NCI-H226 (cell line): ENCODE measurements around the gene MUC5AC.
"Not testable (repeated sequence)": the region's sequence is repeated elsewhere in the genome, so short reads cannot be mapped to it uniquely, and the experiment has no call there.

Experiments used
- DNase-seq: peaks from one replicate; pipeline ENCODE4 v3.0.0-alpha.2; 2015

MUC5AC gene

DNA sequence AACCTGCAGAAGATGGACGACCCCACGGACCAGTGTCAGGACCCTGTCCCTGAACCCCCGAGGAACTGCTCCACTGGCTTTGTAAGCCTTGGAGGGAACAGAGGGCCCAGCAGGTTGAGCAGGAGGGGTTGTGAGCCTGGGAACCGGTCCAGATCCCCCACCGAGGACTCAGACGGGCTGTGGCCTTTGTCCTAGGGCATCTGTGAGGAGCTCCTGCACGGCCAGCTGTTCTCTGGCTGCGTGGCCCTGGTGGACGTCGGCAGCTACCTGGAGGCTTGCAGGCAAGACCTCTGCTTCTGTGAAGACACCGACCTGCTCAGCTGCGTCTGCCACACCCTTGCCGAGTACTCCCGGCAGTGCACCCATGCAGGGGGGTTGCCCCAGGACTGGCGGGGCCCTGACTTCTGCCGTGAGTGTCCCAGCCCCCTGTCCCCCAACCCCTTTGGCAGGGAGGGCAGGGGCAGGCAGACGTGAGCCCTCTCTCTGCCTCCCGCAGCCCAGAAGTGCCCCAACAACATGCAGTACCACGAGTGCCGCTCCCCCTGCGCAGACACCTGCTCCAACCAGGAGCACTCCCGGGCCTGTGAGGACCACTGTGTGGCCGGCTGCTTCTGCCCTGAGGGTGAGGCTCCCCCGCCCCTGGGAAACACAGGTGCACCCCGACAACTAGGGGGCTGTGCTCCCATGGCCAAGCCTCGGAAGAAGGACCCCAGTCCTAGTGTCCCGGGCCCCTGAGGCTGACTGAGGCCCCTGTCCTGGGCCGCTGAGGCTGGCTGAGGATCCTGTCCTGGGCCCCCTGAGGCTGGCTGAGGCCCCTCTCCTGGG lies 6.4 kb downstream of the MUC5AC start:
- no peak for DNase-seq

DNA sequence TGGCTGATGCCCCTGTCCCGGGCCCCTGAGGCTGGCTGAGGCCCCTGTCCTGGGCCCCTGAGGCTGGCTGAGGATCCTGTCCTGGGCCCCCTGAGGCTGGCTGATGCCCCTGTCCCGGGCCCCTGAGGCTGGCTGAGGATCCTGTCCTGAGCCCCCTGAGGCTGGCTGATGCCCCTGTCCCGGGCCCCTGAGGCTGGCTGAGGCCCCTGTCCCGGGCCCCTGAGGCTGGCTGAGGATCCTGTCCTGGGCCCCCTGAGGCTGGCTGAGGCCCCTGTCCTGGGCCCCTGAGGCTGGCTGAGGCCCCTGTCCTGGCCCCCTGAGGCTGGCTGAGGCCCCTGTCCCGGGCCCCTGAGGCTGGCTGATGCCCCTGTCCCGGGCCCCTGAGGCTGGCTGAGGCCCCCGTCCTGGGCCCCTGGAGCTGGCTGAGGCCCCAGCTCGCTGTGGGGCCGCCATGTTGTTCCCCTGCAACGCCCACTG lies 7.1 kb downstream of the MUC5AC start:
- DNase-seq: not testable (repeated sequence)

DNA sequence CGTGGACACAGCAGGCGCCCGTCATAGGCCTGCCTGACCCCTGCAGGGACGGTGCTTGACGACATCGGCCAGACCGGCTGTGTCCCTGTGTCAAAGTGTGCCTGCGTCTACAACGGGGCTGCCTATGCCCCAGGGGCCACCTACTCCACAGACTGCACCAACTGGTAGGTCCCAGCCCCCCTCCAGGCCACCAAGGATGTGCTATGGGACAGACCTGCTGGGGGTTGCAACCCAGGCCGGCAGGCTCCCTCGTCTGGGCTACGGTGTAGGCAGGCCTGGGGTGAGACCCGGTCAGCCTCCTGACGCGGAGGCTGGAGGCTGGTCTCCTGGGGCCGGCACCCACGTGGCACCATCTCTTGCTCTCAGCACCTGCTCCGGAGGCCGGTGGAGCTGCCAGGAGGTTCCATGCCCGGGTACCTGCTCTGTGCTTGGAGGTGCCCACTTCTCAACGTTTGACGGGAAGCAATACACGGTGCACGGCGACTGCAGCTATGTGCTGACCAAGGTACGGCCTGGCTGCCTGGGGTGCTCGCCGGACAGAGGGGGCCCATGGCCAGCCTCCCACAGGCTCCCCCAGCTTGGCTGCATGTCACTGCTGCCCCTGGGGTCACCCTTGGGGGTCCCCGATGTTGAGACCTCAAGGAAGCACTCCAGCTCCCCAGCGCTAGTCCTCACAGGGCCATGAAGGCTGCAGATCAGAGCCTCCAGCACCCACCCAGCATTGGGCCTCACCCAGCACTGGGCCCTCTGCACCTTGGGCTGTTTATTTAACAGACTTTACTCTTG lies 7.7 kb downstream of the MUC5AC start:
- DNase-seq: no peak

DNA sequence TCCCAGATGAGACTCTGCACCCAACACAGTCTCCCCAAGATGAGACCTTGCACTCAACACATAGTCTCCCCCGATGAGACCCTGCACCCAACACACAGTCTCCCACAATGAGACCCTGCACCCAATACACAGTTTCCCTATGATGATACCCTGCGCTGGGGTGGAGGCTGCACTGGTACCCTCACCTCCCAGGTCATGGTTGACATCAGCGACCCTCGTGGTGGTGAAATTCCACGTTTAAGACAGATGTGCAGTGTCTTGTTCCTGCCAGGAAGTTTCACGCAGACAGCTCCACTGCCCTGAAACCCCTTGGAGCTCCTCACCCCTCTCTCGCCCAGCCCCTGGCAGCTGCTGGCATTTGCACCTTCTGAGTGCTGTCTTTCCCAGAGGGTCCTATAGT lies 9.5 kb downstream of the MUC5AC start:
- DNase-seq: no peak

DNA sequence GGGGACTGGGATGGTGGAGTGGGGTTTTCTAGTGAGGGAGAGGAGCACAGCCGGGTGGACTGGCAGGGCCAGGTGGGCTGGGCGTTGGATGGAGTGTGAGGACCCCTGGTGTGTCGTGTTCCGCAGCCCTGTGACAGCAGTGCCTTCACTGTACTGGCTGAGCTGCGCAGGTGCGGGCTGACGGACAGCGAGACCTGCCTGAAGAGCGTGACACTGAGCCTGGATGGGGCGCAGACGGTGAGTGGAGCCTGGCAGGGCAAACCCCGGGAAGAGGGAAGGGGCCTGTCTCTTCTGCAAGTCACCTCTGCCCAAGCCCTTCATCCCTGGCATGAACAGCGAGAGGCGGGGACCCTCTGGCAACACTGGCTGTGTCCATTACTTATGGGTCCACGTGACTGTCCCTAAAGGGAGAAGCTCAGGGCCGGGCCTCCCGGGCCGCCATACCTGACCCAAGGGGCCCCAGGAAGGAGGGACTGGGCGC lies 10.0 kb downstream of the MUC5AC start:
- no peak for DNase-seq

DNA sequence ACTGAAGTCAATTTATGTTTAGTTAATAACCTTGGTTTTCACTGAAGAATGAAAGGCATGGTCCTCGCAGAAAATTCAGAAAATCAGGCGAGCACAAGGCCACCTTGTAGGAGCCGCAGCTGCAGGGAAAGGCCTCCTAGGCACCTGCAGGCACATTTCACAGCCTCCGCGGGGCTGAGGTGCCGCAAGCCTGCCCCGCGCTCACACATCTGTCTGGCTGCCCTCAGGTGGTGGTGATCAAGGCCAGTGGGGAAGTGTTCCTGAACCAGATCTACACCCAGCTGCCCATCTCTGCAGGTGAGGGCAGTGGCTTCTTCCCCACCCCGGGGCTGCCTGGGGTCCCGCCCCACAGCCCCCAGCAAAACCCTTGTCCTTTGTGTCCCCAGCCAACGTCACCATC lies 10.5 kb downstream of the MUC5AC start:
- DNase-seq: no peak

DNA sequence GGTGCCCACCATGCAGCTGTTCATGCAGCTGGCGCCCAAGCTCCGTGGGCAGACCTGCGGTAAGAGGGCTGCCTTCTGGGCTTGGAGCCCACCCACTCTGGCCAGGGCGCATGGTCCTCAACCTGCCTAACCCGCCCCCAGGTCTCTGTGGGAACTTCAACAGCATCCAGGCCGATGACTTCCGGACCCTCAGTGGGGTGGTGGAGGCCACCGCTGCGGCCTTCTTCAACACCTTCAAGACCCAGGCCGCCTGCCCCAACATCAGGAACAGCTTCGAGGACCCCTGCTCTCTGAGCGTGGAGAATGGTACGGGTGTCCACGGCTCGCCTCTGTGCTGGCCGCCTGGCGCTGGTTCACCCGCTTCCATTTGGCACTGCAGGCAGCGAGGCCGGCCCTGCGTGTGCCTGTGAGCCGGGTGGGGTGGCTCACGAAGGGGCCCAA lies 11.0 kb downstream of the MUC5AC start:
- no peak for DNase-seq

DNA sequence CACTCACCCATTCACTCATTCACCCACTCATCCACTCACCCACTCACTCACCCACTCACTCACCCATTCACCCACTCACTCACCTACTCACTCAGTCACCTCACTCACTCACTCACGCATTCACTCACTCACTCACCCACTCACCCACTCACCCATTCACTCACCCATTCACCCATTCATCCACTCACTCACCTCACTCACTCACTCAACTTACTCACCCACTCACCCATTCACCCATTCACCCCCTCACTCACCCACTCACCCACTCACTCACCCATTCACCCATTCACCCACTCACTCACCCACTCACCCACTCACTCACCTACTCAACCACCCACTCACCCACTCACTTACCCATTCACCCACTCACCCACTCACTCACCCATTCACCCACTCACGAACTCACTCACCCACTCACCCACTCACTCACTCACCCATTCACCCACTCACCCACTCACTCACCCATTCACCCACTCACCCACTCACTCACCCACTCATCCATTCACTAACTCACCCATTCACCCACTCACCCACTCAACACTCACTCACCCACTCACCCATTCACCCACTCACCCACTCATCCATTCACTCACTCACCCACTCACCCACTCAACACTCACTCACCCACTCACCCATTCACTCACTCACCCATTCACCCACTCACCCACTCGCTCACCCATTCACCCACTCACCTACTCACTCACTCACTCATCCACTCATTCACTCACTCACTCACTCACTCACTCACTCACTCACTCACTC lies 13.7 kb downstream of the MUC5AC start:
- no peak for DNase-seq

DNA sequence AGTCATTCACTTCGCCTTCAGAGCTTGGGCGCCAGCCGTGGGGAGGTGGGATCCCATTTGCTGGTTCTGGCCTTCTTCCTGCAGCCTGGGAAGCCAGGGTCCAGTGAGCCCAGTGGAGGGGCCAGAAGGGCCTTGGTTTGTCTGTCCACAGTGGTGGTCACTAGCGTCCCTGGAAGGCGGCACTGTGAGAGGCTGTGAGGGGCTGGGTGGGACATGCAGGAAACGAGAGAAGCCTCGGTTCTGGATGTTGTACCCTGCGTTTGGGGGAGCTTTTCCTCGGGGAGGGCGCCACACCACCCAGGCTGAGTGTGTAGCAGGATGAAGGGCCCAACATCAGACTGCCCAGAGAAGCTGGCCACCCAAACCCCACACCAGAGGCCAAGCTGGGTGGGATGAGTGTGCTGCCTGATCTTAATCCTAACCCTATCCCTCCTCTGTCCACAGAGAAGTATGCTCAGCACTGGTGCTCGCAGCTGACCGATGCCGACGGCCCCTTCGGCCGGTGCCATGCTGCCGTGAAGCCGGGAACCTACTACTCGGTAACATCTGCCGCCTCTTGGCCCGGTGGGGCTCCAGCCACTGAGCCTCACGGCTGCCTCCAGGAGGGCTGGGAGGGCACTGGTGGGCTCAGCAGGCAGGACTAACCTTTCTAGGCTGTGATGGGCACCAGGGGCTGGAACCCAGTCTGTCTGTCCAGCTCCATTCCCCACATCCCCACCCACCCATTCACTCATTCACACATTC lies 14.4 kb downstream of the MUC5AC start:
- no peak for DNase-seq

DNA sequence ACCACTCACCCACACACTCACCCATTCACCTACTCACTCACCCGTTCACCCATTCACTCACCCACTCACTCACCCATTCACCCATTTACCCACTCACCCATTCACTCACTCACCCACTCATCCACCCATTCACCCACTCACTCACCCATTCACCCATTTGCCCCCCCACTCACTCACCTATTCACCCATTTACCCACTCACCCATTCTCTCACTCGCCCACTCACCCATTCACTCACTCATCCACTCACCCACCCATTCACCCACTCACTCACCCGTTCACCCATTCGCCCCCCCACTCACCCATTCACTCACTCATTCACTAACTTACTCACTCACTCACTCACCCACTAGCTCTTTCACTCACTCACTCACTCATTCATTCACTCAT lies 15.0 kb downstream of the MUC5AC start:
- no peak for DNase-seq

DNA sequence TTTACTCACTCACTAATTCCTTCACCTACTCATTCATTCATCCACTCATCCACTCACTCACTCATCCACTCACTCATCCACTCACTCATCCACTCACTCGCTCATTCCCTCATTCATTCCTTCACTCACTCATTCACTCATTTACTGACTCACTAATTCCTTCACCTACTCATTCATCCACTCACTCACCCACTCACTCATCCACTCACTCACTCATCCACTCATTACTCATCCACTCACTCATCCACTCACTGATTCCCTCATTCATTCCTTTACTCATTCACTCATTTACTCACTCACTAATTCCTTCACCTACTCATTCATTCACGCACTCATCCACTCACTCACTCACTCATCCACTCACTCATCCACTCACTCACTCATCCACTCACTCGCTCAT lies 15.6 kb downstream of the MUC5AC start:
- DNase-seq: not testable (repeated sequence)

DNA sequence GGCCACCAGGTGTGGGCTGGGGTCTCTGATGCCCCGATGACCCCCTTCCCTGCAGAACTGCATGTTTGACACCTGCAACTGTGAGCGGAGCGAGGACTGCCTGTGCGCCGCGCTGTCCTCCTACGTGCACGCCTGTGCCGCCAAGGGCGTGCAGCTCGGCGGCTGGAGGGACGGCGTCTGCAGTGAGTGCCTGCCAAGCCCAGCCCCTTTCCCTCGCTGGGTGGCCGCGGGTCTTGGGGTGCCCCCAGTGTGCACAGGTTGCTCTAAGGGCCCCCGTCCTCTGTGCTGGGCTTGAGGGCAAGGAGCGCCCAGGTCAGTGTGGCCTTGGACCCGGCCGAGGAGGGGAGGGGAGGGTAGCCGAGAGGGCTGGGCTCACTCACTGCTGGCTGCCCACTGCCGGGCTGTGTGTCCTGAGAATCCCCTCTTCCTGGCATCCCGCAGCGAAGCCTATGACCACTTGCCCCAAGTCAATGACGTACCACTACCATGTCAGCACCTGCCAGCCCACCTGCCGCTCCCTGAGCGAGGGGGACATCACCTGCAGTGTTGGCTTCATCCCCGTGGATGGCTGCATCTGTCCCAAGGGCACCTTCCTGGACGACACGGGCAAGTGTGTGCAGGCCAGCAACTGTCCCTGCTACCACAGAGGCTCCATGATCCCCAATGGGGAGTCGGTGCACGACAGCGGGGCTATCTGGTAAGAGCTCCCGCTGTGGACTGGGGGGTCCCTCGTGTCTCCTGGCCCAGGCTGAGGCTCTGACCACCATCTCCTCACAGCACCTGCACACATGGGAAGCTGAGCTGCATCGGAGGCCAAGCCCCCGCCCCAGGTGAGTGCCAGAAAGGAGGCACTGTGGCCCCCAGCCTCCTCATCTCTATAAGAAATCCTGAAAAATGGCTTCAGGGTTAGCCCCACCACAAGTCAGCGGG lies 17.0 kb downstream of the MUC5AC start:
- no peak for DNase-seq

DNA sequence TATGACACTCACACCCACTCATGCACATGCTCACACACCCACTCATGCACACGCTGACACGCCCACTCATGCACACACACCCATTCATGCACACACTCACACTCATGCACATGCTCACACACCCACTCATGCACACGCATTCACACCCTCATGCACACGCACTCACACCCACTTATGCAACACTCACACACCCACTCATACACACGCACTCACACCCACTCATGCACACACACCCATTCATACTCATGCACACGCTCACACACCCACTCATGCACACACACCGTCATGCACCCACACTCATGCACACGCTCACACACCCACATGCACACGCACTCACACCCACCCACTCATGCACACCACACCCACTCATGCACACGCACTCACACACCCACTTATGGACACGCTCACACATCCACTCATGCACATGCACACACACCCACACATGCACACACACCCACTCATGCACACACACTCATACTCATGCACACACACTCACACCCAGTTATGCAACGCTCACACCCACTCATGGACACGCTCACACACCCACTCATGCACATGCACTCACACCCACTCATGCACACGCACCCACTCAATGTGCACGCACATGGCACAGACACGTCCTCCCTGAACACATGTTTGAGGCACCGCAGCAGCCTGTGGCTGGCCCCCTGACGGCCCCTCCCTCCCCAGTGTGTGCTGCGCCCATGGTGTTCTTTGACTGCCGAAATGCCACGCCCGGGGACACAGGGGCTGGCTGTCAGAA lies 17.9 kb downstream of the MUC5AC start:
- DNase-seq: no peak

DNA sequence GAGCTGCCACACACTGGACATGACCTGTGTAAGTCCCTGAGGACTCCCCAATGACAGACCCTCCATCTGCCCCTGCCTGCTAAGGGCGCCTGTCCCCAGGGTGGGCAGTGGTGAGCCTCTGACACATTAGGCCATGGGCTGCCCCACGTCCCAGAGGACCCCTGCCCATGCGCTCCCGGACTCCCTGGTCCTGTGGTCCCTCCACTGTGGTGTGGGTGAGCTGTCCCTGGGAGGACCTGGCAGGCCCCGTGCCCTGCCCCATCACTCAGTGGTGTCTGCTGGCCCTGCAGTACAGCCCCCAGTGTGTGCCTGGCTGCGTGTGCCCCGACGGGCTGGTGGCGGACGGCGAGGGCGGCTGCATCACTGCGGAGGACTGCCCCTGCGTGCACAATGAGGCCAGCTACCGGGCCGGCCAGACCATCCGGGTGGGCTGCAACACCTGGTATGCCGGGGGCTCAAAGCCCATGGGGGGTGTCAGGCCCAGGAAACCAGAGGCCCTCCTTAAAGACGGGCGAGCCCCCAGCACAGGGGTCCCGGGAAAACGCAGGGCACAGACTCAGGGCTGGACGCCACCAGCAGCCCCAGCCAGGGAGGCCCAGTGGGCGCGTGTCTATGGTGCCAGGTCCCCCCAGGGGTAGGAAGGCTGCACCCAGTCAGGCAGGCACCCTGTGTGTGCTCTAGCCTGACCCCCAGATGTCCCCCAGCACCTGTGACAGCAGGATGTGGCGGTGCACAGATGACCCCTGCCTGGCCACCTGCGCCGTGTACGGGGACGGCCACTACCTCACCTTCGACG lies 18.7 kb downstream of the MUC5AC start:
- no peak for DNase-seq

DNA sequence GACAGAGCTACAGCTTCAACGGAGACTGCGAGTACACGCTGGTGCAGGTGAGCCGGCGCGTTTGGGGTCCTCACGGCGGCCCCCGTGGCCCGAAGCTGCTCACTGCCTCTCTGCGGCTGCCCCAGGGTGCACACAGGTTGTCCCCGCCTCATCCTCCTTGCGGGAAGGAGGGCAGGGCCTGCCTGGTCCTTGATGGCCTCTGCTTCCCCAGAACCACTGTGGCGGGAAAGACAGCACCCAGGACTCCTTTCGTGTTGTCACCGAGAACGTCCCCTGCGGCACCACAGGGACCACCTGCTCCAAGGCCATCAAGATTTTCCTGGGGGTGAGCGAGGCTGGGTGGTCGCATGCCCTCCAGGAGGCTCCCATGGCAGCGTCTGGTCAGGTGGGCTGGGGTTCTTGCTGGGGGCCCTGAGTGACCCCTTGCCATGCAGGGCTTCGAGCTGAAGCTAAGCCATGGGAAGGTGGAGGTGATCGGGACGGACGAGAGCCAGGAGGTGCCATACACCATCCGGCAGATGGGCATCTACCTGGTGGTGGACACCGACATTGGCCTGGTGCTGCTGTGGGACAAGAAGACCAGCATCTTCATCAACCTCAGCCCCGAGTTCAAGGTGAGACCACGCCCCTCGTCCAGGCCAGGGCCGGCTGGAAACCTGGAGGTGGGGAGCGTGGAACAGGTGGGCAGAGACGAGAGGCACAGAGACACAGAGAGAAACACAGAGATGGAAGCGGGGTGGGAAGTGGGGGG lies 19.4 kb downstream of the MUC5AC start:
- DNase-seq: no peak

DNA sequence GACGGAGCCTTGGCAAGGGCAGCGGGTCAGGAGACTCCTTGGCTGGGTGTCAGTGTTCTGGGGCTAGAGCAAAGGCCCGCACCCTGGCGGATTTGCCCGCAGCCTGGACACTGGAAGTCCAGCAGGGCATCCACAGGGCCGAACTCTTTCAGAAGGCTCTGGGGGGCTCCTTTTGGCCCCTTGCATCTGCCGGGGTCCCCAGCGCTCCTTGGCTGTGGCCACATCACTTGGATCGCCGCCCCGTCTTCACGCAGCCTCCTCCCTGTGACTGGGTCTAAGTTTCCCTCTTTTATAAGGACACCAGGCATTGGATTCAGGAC lies 20.0 kb downstream of the MUC5AC start:
- no peak for DNase-seq

DNA sequence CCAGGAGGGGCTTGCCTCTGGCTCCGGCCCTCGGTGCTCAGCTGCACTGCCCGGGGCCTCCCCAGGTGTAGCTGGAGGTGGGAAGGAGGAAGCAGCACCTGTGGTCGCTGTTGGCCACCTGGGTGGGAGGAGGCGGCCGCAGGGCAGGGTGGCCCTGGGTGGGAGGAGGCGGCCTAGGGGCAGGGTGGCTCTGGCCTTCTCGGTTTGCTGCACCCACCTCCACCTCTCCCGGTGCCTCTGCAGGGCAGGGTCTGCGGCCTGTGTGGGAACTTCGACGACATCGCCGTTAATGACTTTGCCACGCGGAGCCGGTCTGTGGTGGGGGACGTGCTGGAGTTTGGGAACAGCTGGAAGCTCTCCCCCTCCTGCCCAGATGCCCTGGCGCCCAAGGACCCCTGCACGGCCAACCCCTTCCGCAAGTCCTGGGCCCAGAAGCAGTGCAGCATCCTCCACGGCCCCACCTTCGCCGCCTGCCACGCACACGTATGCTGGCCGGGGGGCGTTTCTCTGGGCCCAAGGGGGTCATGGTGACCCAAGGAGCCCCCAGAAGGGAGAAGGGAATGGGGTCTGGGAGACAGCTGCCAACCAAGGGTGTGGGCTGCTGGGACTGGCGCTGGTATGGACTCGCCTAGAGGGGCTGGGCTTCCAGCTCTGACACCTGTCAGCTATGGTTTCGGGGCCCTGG lies 20.6 kb downstream of the MUC5AC start:
- DNase-seq: no peak

DNA sequence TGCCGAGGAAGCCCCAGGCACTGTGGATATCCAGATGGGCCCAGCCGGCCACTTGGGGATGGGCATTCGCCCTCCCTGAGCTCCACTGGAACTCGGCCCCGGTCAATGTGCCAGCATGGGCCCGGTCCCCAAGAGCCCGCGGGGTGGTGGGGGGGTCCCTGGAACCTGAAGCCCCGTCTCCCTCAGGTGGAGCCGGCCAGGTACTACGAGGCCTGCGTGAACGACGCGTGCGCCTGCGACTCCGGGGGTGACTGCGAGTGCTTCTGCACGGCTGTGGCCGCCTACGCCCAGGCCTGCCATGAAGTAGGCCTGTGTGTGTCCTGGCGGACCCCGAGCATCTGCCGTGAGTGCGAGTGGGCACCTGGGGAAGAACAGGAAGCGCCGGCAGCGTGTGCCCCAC lies 21.2 kb downstream of the MUC5AC start:
- no peak for DNase-seq
